IPS-11a (cell line): Measurements from ENCODE around the gene CCDC149.

Experiments
- H3K4me3 ChIP-seq: one replicate; pipeline ENCODE4 v1.5.1; 2013; ENCODE audit warnings: low read depth, low read length, control low read depth

CCDC149 gene

GRCh38 chr4:24912252-24913118 is at the start of gene CCDC149:
Gene CCDC149 (minus strand): TSS chr4:24913042. CDS start chr4:24912864, 178 bp downstream.
- H3K4me3 ChIP-seq, result peak within 1 kb of the TSS; percentile 47

GRCh38 chr4:24957886-24958285 is 45.0 kb upstream of the CCDC149 start:
- H3K4me3 ChIP-seq, result no peak overlapping the region

- H3K4me3 ChIP-seq, result no peak overlapping the region
Observed at GRCh38 chr4:24956763-24957162, 43.9 kb upstream of the CCDC149 start.

- H3K4me3 ChIP-seq, result no peak overlapping the region
Observed at GRCh38 chr4:24956091-24956490, 43.2 kb upstream of the CCDC149 start.

GRCh38 chr4:24952667-24953066 is 39.8 kb upstream of the CCDC149 start:
- H3K4me3 ChIP-seq, result no peak overlapping the region

- no peak overlapping the region for H3K4me3 ChIP-seq
Observed at GRCh38 chr4:24949970-24950369, 37.1 kb upstream of the CCDC149 start.

GRCh38 chr4:24937917-24938281 is 25.1 kb upstream of the CCDC149 start:
- H3K4me3 ChIP-seq, result no peak overlapping the region

GRCh38 chr4:24937176-24937916 is 24.5 kb upstream of the CCDC149 start:
- no peak overlapping the region for H3K4me3 ChIP-seq

GRCh38 chr4:24935856-24936255 is 23.0 kb upstream of the CCDC149 start:
- no peak overlapping the region for H3K4me3 ChIP-seq

- no peak overlapping the region for H3K4me3 ChIP-seq
Observed at GRCh38 chr4:24934311-24934710, 21.5 kb upstream of the CCDC149 start.

- H3K4me3 ChIP-seq, result no peak overlapping the region
Observed at GRCh38 chr4:24933684-24934275, 20.9 kb upstream of the CCDC149 start.

- no peak overlapping the region for H3K4me3 ChIP-seq
Observed at GRCh38 chr4:24932515-24933225, 19.8 kb upstream of the CCDC149 start.

- no peak overlapping the region for H3K4me3 ChIP-seq
Observed at GRCh38 chr4:24930151-24930550, 17.3 kb upstream of the CCDC149 start.

- H3K4me3 ChIP-seq, result no peak overlapping the region
Observed at GRCh38 chr4:24928708-24929107, 15.9 kb upstream of the CCDC149 start.

- H3K4me3 ChIP-seq, result no peak overlapping the region
Observed at GRCh38 chr4:24927049-24927448, 14.2 kb upstream of the CCDC149 start.

GRCh38 chr4:24924309-24924781 is 11.5 kb upstream of the CCDC149 start:
- no peak overlapping the region for H3K4me3 ChIP-seq

GRCh38 chr4:24923550-24923949 is 10.7 kb upstream of the CCDC149 start:
- H3K4me3 ChIP-seq, result no peak overlapping the region

GRCh38 chr4:24923002-24923401 is 10.2 kb upstream of the CCDC149 start:
- H3K4me3 ChIP-seq, result no peak overlapping the region

- H3K4me3 ChIP-seq, result no peak overlapping the region
Observed at GRCh38 chr4:24922416-24922815, 9.6 kb upstream of the CCDC149 start.

GRCh38 chr4:24921491-24921890 is 8.6 kb upstream of the CCDC149 start:
- no peak overlapping the region for H3K4me3 ChIP-seq

- H3K4me3 ChIP-seq, result no peak overlapping the region
Observed at GRCh38 chr4:24920008-24920407, 7.2 kb upstream of the CCDC149 start.
